Camera-type eye (tissue), 1 donor: Measurements from ENCODE around the gene APCDD1. TPM values are rescaled to one million over a fixed set of nuclear protein-coding genes. Genes with fewer than 3 reads are reported as not detected.

ENCODE experiments used
- total RNA-seq: library from RNA; depleted of rRNA; stranded (reverse); fragments of >200 nt; gene quantifications from one replicate; pipeline ENCODE4 v1.2.3, GENCODE V29; 2014

APCDD1 gene
- total RNA-seq, result 26.8 TPM

DNA sequence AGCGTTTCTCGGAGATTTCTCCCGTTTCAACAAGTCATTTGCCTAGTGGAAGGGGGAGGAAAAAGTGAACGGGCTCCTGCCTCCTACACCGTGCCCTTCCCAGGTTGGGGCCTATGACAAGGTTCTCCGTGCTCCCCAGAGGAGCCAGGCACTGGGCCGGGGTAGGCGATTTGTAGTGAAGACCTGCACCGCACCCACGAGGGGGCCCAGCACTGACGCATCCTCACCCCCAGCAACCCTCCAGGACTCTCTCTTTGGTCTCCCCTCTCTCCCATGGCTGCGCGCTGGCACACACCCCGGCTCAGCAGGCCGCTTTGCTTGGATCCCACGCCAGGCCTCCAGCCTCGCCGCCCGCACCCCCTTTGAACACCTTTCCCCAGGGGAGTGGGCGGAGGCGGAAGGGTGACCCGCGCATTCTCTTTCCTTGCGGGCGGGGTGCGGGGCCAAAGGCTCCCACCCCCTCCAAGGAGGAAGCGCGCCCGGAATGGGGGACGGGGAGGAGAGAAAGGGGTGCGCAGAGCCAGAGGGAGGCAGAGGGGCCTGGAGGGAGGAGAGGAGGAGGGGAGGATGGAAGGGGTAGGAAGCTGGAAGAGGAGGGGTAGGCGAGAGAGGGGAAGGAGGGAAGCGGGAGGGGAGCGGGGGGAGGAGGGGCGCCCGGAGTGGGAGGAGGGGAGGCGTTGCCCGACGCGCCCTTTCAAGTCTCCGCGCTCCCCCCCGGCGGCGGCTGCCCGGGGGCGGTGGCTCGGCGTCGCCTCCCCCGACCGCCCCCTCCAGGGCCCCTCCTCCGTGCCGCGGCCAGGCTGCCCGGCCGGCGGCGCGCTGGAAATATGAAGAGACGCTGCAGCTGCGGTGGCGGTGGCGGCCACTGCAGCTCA lies at the start of gene APCDD1:
Gene APCDD1 (plus strand): TSS at position 830 of the 875 bp plus-strand sequence. CDS start 347 bp downstream, outside the sequence.

GRCh38 chr18:10525697-10526560 lies 71.5 kb downstream of the APCDD1 start, which contains the start of gene NAPG:
TSS of gene NAPG (plus strand) at chr18:10526027. CDS start at chr18:10526103, 76 bp downstream.

Other genes with a start within 250 kb of the APCDD1 start
- gene NAPG, start 71.4 kb downstream of the APCDD1 start, total RNA-seq, result 59.6 TPM